GM23338 (cell line): ENCODE data around the gene TMEM214. TPM values are rescaled to one million over a fixed set of nuclear protein-coding genes. Genes with fewer than 3 reads are reported as not detected.

Source experiments
- ATAC-seq: fragments of 200-7000 bp; cut with Tn5 transposase; 3 replicates; pipeline ENCODE4 v1.9.1; 2020
- DNase-seq: peaks from one replicate; pipeline ENCODE4 v3.0.0-alpha.2; 2015; ENCODE audit warnings: low spot score
- H2AFZ ChIP-seq: fragments of 200-600 bp; sonication (generic); 2 replicates; pipeline ENCODE4 v1.8.0; 2016; ENCODE audit warnings: antibody characterized with exemption, mild to moderate bottlenecking, moderate library complexity
- H3F3A ChIP-seq: fragments of 200-600 bp; sonication (generic); replicated peaks from 2 replicates; pipeline ENCODE4 v1.8.0; 2017; ENCODE audit warnings: antibody characterized with exemption, mixed run types, low read depth
- H3K27ac ChIP-seq: fragments of 200-600 bp; sonication (generic); 2 replicates; pipeline ENCODE4 v1.6.1; 2016; ENCODE audit warnings: low read depth
- H3K27me3 ChIP-seq: fragments of 200-600 bp; sonication (generic); 2 replicates; pipeline ENCODE4 v1.8.0; 2016; ENCODE audit warnings: mild to moderate bottlenecking, mixed run types, moderate library complexity; ENCODE audit not compliant: insufficient read depth
- H3K36me3 ChIP-seq: fragments of 200-600 bp; sonication (generic); 2 replicates; pipeline ENCODE4 v1.8.0; 2016; ENCODE audit warnings: mild to moderate bottlenecking; ENCODE audit not compliant: insufficient read depth
- H3K4me1 ChIP-seq: fragments of 200-600 bp; sonication (generic); 2 replicates; pipeline ENCODE4 v1.8.0; 2016; ENCODE audit warnings: mild to moderate bottlenecking, moderate library complexity; ENCODE audit not compliant: insufficient read depth
- H3K4me2 ChIP-seq: fragments of 200-600 bp; sonication (generic); 2 replicates; pipeline ENCODE4 v1.7.1; 2017; ENCODE audit warnings: mixed run types
- H3K4me3 ChIP-seq: fragments of 200-600 bp; sonication (generic); 2 replicates; pipeline ENCODE4 v1.6.1; 2016; ENCODE audit warnings: mixed run types
- H3K79me2 ChIP-seq: fragments of 200-600 bp; sonication (generic); replicated peaks from 2 replicates; pipeline ENCODE4 v1.8.0; 2017; ENCODE audit warnings: mild to moderate bottlenecking; ENCODE audit not compliant: insufficient read depth
- H3K9me2 ChIP-seq: fragments of 200-600 bp; sonication (generic); 2 replicates; pipeline ENCODE4 v1.8.0; 2017; ENCODE audit not compliant: insufficient read depth
- H4K20me1 ChIP-seq: fragments of 200-600 bp; sonication (generic); replicated peaks from 2 replicates; pipeline ENCODE4 v1.8.0; 2017; ENCODE audit warnings: mild to moderate bottlenecking; ENCODE audit not compliant: insufficient read depth
- H3K27ac Mint-ChIP-seq: 2 replicates; pipeline ENCODE4 v1.8.0; 2020; ENCODE audit warnings: inconsistent platforms, mild to moderate bottlenecking, moderate library complexity, mixed read lengths
- H3K27me3 Mint-ChIP-seq: 3 replicates; pipeline ENCODE4 v1.8.0; 2022; ENCODE audit warnings: low read depth, mild to moderate bottlenecking, moderate library complexity, mixed read lengths, inconsistent platforms; ENCODE audit not compliant: insufficient read depth, poor library complexity
- H3K36me3 Mint-ChIP-seq: 3 replicates; pipeline ENCODE4 v1.8.0; 2021; ENCODE audit warnings: low read depth, mild to moderate bottlenecking, inconsistent platforms, moderate library complexity, mixed read lengths
- H3K4me1 Mint-ChIP-seq: 3 replicates; pipeline ENCODE4 v1.8.0; 2020; ENCODE audit warnings: mild to moderate bottlenecking, inconsistent platforms, mixed read lengths
- H3K4me3 Mint-ChIP-seq: 3 replicates; pipeline ENCODE4 v1.8.0; 2021; ENCODE audit warnings: moderate library complexity, mild to moderate bottlenecking, inconsistent platforms, mixed read lengths
- H3K9me3 Mint-ChIP-seq: 3 replicates; pipeline ENCODE4 v1.8.0; 2020; ENCODE audit warnings: moderate library complexity, mild to moderate bottlenecking, inconsistent platforms, mixed read lengths
- CREB1 ChIP-seq: fragments of 250-450 bp; sonication (Bioruptor Pico); IDR thresholded peaks from 2 replicates; pipeline ENCODE4 v1.5.0; 2020; ENCODE audit warnings: low read depth, mild to moderate bottlenecking, moderate library complexity
- ETS1 ChIP-seq: IDR thresholded peaks from 2 replicates; pipeline ENCODE4 v1.6.1; 2016; ENCODE audit warnings: antibody characterized with exemption
- EZH2 ChIP-seq: fragments of 200-600 bp; sonication (generic); IDR thresholded peaks from one replicate; pipeline ENCODE4 v1.8.0; 2017; ENCODE audit warnings: antibody characterized with exemption, mild to moderate bottlenecking, low read depth; ENCODE audit not compliant: unreplicated experiment
- EZH2phosphoT487 ChIP-seq: fragments of 200-600 bp; sonication (generic); IDR thresholded peaks from one replicate; pipeline ENCODE4 v1.8.1; 2018; ENCODE audit warnings: antibody characterized with exemption; ENCODE audit not compliant: unreplicated experiment
- JUNB ChIP-seq: IDR thresholded peaks from one replicate; pipeline ENCODE4 v1.6.1; 2016; ENCODE audit warnings: antibody characterized with exemption; ENCODE audit not compliant: unreplicated experiment
- NANOG ChIP-seq: IDR thresholded peaks from 2 replicates; pipeline ENCODE4 v1.6.1; 2016; ENCODE audit warnings: antibody characterized with exemption, borderline replicate concordance
- POLR2AphosphoS5 ChIP-seq: IDR thresholded peaks from 2 replicates; pipeline ENCODE4 v1.6.1; 2016; ENCODE audit warnings: antibody characterized with exemption, low read depth
- REST ChIP-seq: IDR thresholded peaks from one replicate; pipeline ENCODE4 v1.6.1; 2018; ENCODE audit warnings: antibody characterized with exemption; ENCODE audit not compliant: unreplicated experiment
- STAT1 ChIP-seq: IDR thresholded peaks from one replicate; pipeline ENCODE4 v1.6.1; 2016; ENCODE audit warnings: antibody characterized with exemption; ENCODE audit not compliant: unreplicated experiment
- ZNF114 ChIP-seq: fragments of 250-450 bp; sonication (Bioruptor Pico); IDR thresholded peaks from 2 replicates; pipeline ENCODE4 v1.5.0; 2020; ENCODE audit warnings: mild to moderate bottlenecking, moderate library complexity
- polyA plus RNA-seq: library from polyadenylated mRNA; unstranded; fragments of >200 nt; fragmentation: Nextera tagmentation; extraction: Ambion mirVana; gene quantifications from 2 replicates; pipeline ENCODE4 v1.2.1, GENCODE V29; 2016
- total RNA-seq: library from RNA; depleted of rRNA; stranded (reverse); fragments of >200 nt; shearing (Covaris generic); gene quantifications from 2 replicates; pipeline ENCODE4 v1.2.3, GENCODE V29; 2014
- TF ChIP-seq, protein P1 (sequence below), 2 experiments: fragments of 200-600 bp in 1 of 2; sonication (generic) in 1 of 2; conservative IDR thresholded peaks; 2 replicates each; pipeline versions ENCODE4 v1.5.1 to v1.6.1; 2016 to 2017; ENCODE audit warnings: antibody characterized with exemption in 2 of 2, low read depth in 2 of 2, mild to moderate bottlenecking in 2 of 2, moderate library complexity in 1 of 2

Gene TMEM214
- total and polyA plus RNA-seq, 2 experiments from 2014 or later: 18.4 to 36.5 TPM

- Mint-ChIP-seq H3K27me3 (peaks cover 17% of the 10 kb centered on the region), H3K27ac (no peak overlapping the region), H3K36me3 (peaks cover 45% of the 10 kb centered on the region), H3K4me1 (peaks cover 4% of the 10 kb centered on the region; the same call in 2 of the 3 replicates), H3K4me3 (no peak overlapping the region; the same call in 2 of the 3 replicates), H3K9me3 (peaks cover 12% of the 10 kb centered on the region)
- Histone ChIP-seq H3K36me3 (peaks cover 15% of the 10 kb centered on the region), H4K20me1 (no peaks in the 10 kb centered on the region; the same call in 1 of the 2 replicates), H3F3A (peaks cover 9% of the 10 kb centered on the region), H3K4me2 (no peak overlapping the region), H3K27me3 (no peaks in the 10 kb centered on the region), H3K4me3 (no peak overlapping the region), H3K9me2 (no peaks in the 10 kb centered on the region), H3K27ac (no peak overlapping the region), H3K79me2 (no peaks in the 10 kb centered on the region), H2AFZ (no peak overlapping the region), H3K4me1 (no peaks in the 10 kb centered on the region; the same call in 1 of the 2 replicates)
- ATAC-seq (no peak), DNase-seq (no peak)
- TF ChIP-seq ZNF114 (CRISPR knock-in tag): no peak
- no peak for TF ChIP-seq NANOG
- no peak for TF ChIP-seq ETS1
- TF ChIP-seq STAT1: no peak
Observed at GRCh38 chr2:27054721-27055120, 22.0 kb downstream of the TMEM214 start.

GRCh38 chr2:27057184-27057583 is 24.4 kb downstream of the TMEM214 start:
- no peak for DNase-seq
- peaks cover 3% of the 10 kb centered on the region for H3K27me3 Mint-ChIP-seq
- H3K36me3 ChIP-seq: peaks cover 15% of the 10 kb centered on the region
- TF ChIP-seq STAT1 (no peak), POLR2AphosphoS5 (no peak), NANOG (no peak), EZH2phosphoT487 (no peak), ETS1 (no peak), CREB1 (CRISPR knock-in tag) (no peak), REST (no peak), EZH2 (no peak), JUNB (no peak), ZNF114 (CRISPR knock-in tag) (no peak)
- TF ChIP-seq, protein P1, sequence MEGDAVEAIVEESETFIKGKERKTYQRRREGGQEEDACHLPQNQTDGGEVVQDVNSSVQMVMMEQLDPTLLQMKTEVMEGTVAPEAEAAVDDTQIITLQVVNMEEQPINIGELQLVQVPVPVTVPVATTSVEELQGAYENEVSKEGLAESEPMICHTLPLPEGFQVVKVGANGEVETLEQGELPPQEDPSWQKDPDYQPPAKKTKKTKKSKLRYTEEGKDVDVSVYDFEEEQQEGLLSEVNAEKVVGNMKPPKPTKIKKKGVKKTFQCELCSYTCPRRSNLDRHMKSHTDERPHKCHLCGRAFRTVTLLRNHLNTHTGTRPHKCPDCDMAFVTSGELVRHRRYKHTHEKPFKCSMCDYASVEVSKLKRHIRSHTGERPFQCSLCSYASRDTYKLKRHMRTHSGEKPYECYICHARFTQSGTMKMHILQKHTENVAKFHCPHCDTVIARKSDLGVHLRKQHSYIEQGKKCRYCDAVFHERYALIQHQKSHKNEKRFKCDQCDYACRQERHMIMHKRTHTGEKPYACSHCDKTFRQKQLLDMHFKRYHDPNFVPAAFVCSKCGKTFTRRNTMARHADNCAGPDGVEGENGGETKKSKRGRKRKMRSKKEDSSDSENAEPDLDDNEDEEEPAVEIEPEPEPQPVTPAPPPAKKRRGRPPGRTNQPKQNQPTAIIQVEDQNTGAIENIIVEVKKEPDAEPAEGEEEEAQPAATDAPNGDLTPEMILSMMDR (conservative IDR thresholded peaks at IDR 0.05; ENCODE audit: low read depth in 2 of 2): no peak

More at GRCh38 chr2:27057184-27057583, 24.4 kb downstream of the TMEM214 start:
- H3K27ac ChIP-seq: no peak overlapping the region
- no peaks in the 10 kb centered on the region for H3K79me2 ChIP-seq
- H3K4me3 Mint-ChIP-seq: no peak overlapping the region
- H3K4me1 Mint-ChIP-seq: peaks cover 2% of the 10 kb centered on the region; the same call in 2 of the 3 replicates
- H3F3A ChIP-seq: 0 out of 2 replicates have a peak, but pooled peaks cover 4% of the 10 kb centered on the region
- no peak overlapping the region for H3K4me2 ChIP-seq
- no peak for ATAC-seq
- no peak overlapping the region for H2AFZ ChIP-seq
- no peaks in the 10 kb centered on the region; the same call in 1 of the 2 replicates for H3K4me1 ChIP-seq
- peaks cover 44% of the 10 kb centered on the region for H3K36me3 Mint-ChIP-seq
- no peak overlapping the region for H3K4me3 ChIP-seq
- no peaks in the 10 kb centered on the region for H3K27me3 ChIP-seq
- no peaks in the 10 kb centered on the region for H3K9me2 ChIP-seq
- H4K20me1 ChIP-seq: no peaks in the 10 kb centered on the region; the same call in none of the 2 replicates
- H3K9me3 Mint-ChIP-seq: no peaks in the 10 kb centered on the region
- no peak overlapping the region for H3K27ac Mint-ChIP-seq
